WTC11 (cell line): ENCODE results near the gene CCDC88B. TPM values are rescaled to one million over a fixed set of nuclear protein-coding genes. Genes with fewer than 3 reads are reported as not detected.

Experiments
- ATAC-seq: fragments of 200-7000 bp; cut with Tn5 transposase; 2 replicates; pipeline ENCODE4 v1.10.0; 2021; ENCODE audit warnings: mild to moderate bottlenecking, moderate library complexity
- CTCF ChIA-PET: fragments of 300-600 bp; sonication (Branson Sonifier 250); formaldehyde crosslinking; loops from one replicate; lab custom pipeline; 2021; ENCODE audit warnings: antibody characterized with exemption; lab: Charles Lee
- POLR2A ChIA-PET: fragments of 350-600 bp; sonication (Branson Sonifier 250); formaldehyde crosslinking; loops from one replicate; lab custom pipeline; 2021; ENCODE audit warnings: antibody characterized with exemption; lab: Charles Lee
- DNase-seq: peaks from one replicate; pipeline ENCODE4 v3.0.0; 2021; ENCODE audit warnings: low spot score
- H3K27ac Mint-ChIP-seq: 2 replicates; pipeline ENCODE4 v1.8.0; 2021; ENCODE audit warnings: mixed read lengths
- H3K27me3 Mint-ChIP-seq: 2 replicates; pipeline ENCODE4 v1.8.0; 2021; ENCODE audit warnings: low read depth, mild to moderate bottlenecking, moderate library complexity, mixed read lengths
- H3K36me3 Mint-ChIP-seq: 2 replicates; pipeline ENCODE4 v1.8.0; 2021; ENCODE audit warnings: mixed read lengths
- H3K4me1 Mint-ChIP-seq: 2 replicates; pipeline ENCODE4 v1.8.0; 2022; ENCODE audit warnings: mixed read lengths
- H3K4me3 Mint-ChIP-seq: 2 replicates; pipeline ENCODE4 v1.8.0; 2021; ENCODE audit warnings: mild to moderate bottlenecking, moderate library complexity, mixed read lengths
- H3K9me3 Mint-ChIP-seq: 2 replicates; pipeline ENCODE4 v1.8.0; 2021; ENCODE audit warnings: mixed read lengths
- AFF4 ChIP-seq: sonication (generic); formaldehyde crosslinking; IDR thresholded peaks from 2 replicates; pipeline ENCODE4 v1.8.1; 2023; ENCODE audit warnings: mild to moderate bottlenecking, missing genetic modification reagents, borderline replicate concordance
- ATF2 ChIP-seq: sonication (generic); formaldehyde crosslinking; IDR thresholded peaks from 2 replicates; pipeline ENCODE4 v1.8.1; 2022; ENCODE audit warnings: low read depth, missing genetic modification reagents, borderline replicate concordance
- CREM ChIP-seq: sonication (generic); formaldehyde crosslinking; IDR thresholded peaks from 2 replicates; pipeline ENCODE4 v1.8.1; 2022; ENCODE audit warnings: mild to moderate bottlenecking, missing genetic modification reagents, moderate library complexity
- ESRRA ChIP-seq: sonication (generic); formaldehyde crosslinking; IDR thresholded peaks from 2 replicates; pipeline ENCODE4 v1.8.1; 2022; ENCODE audit warnings: mild to moderate bottlenecking, missing genetic modification reagents, borderline replicate concordance
- HMGA2 ChIP-seq: fragments of 250-450 bp; sonication (Bioruptor Pico); IDR thresholded peaks from 2 replicates; pipeline ENCODE4 v1.4.0; 2021; ENCODE audit warnings: mild to moderate bottlenecking, moderate library complexity
- JUN ChIP-seq: sonication (generic); formaldehyde crosslinking; IDR thresholded peaks from 2 replicates; pipeline ENCODE4 v1.8.0; 2023; ENCODE audit warnings: mild to moderate bottlenecking, missing genetic modification reagents
- KAT7 ChIP-seq: sonication (generic); formaldehyde crosslinking; IDR thresholded peaks from 2 replicates; pipeline ENCODE4 v1.8.1; 2023; ENCODE audit warnings: missing genetic modification reagents, mild to moderate bottlenecking, borderline replicate concordance
- NFATC4 ChIP-seq: fragments of 250-450 bp; sonication (Bioruptor Pico); IDR thresholded peaks from 2 replicates; pipeline ENCODE4 v1.9.0; 2021; ENCODE audit warnings: mild to moderate bottlenecking
- NR2C2 ChIP-seq: sonication (generic); formaldehyde crosslinking; IDR thresholded peaks from 2 replicates; pipeline ENCODE4 v1.8.0; 2022; ENCODE audit warnings: mild to moderate bottlenecking, missing genetic modification reagents
- SMAD4 ChIP-seq: sonication (generic); formaldehyde crosslinking; IDR thresholded peaks from 2 replicates; pipeline ENCODE4 v1.8.0; 2022; ENCODE audit warnings: mild to moderate bottlenecking, missing genetic modification reagents
- TCF7 ChIP-seq: sonication (generic); formaldehyde crosslinking; IDR thresholded peaks from 2 replicates; pipeline ENCODE4 v1.8.0; 2022; ENCODE audit warnings: mild to moderate bottlenecking, low read depth, missing genetic modification reagents, moderate library complexity
- ZNF219 ChIP-seq: sonication (generic); formaldehyde crosslinking; IDR thresholded peaks from 2 replicates; pipeline ENCODE4 v1.8.0; 2023; ENCODE audit warnings: missing genetic modification reagents, mild to moderate bottlenecking, borderline replicate concordance
- ZNF281 ChIP-seq: sonication (generic); formaldehyde crosslinking; IDR thresholded peaks from 2 replicates; pipeline ENCODE4 v1.8.0; 2023; ENCODE audit warnings: mild to moderate bottlenecking, missing genetic modification reagents
- ZNF512 ChIP-seq: sonication (generic); formaldehyde crosslinking; IDR thresholded peaks from 2 replicates; pipeline ENCODE4 v1.8.1; 2022; ENCODE audit warnings: missing genetic modification reagents, borderline replicate concordance
- ZNF671 ChIP-seq: fragments of 250-450 bp; sonication (Bioruptor Pico); IDR thresholded peaks from 2 replicates; pipeline ENCODE4 v1.8.0; 2021; ENCODE audit warnings: mild to moderate bottlenecking
- total RNA-seq: library from RNA; stranded (reverse); gene quantifications from 3 replicates; pipeline ENCODE4 v1.2.3, GENCODE V29; 2021
- TF ChIP-seq, protein P1 (sequence below): fragments of 250-450 bp; sonication (Bioruptor Pico); IDR thresholded peaks from 2 replicates; pipeline ENCODE4 v1.9.0; 2021; ENCODE audit warnings: moderate library complexity, mild to moderate bottlenecking, inconsistent platforms, borderline replicate concordance
- TF ChIP-seq, protein P2 (sequence below): sonication (generic); formaldehyde crosslinking; IDR thresholded peaks from 2 replicates; pipeline ENCODE4 v1.8.0; 2022; ENCODE audit warnings: mild to moderate bottlenecking, missing genetic modification reagents
- TF ChIP-seq, protein P3 (sequence below): fragments of 250-450 bp; sonication (Bioruptor Pico); IDR thresholded peaks from 2 replicates; pipeline ENCODE4 v1.9.0; 2021; ENCODE audit warnings: mild to moderate bottlenecking
- TF ChIP-seq, protein P4 (sequence below): sonication (generic); formaldehyde crosslinking; IDR thresholded peaks from 2 replicates; pipeline ENCODE4 v1.8.0; 2022; ENCODE audit warnings: mild to moderate bottlenecking, missing genetic modification reagents

Gene CCDC88B
- total RNA-seq, 1 experiment from 2014 or later, result 17.0 TPM

GRCh38 chr11:64318766-64319761 is 20.9 kb upstream of the CCDC88B start:
- H3K27ac Mint-ChIP-seq, result peak overlapping the region; percentile 75
- DNase-seq, result no peak
- CTCF ChIA-PET, result interaction anchor here (1.2 to 3.8 kb wide), 8 partner anchors 13 to 311 kb away, joined by 3 to 173 read pairs (median 36); partner anchors contain the start of genes CATSPERZ, CCDC88B and ESRRA
- H3K9me3 Mint-ChIP-seq, result no peaks in the 10 kb centered on the region
- no peak for ATAC-seq
- H3K4me3 Mint-ChIP-seq, result peak overlapping the region; percentile 90
- TF ChIP-seq JUN (CRISPR knock-in tag) (no peak), HMGA2 (CRISPR knock-in tag) (no peak), ZNF512 (CRISPR knock-in tag) (no peak), ESRRA (CRISPR knock-in tag) (no peak), KAT7 (CRISPR knock-in tag) (no peak), NR2C2 (CRISPR knock-in tag) (no peak), ATF2 (CRISPR knock-in tag) (no peak)
- TF ChIP-seq, protein P1, sequence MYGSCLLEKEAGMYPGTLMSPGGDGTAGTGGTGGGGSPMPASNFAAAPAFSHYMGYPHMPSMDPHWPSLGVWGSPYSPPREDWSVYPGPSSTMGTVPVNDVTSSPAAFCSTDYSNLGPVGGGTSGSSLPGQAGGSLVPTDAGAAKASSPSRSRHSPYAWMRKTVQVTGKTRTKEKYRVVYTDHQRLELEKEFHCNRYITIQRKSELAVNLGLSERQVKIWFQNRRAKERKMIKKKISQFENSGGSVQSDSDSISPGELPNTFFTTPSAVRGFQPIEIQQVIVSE, result no peak
- H3K4me1 Mint-ChIP-seq, result peaks cover 17% of the 10 kb centered on the region
- POLR2A ChIA-PET, result interaction anchor here (1.8 to 3.0 kb wide), 3 partner anchors 14 to 36 kb away, joined by 4 to 25 read pairs (median 15); partner anchors contain the start of gene ESRRA
- peaks cover 27% of the 10 kb centered on the region for H3K36me3 Mint-ChIP-seq
- H3K27me3 Mint-ChIP-seq, result no peaks in the 10 kb centered on the region

DNA sequence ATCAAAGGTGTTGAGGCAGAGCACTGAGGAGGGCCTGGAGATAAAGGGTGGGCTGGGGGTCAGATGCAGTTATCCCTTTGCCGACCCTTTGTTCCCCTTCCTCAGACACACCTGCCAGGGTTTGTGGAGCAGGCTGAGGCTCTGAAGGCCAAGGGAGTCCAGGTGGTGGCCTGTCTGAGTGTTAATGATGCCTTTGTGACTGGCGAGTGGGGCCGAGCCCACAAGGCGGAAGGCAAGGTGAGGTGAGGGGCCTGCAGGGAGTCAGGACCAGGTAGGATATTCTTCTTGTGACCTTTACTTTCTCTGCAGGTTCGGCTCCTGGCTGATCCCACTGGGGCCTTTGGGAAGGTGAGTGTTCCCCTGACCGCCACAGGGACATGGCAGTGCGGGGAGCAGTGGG is 19.4 kb upstream of the CCDC88B start:
- Mint-ChIP-seq H3K4me1 (peaks cover 21% of the 10 kb centered on the region), H3K36me3 (peaks cover 24% of the 10 kb centered on the region), H3K4me3 (no peak overlapping the region), H3K9me3 (no peaks in the 10 kb centered on the region), H3K27ac (no peak overlapping the region), H3K27me3 (no peaks in the 10 kb centered on the region)
- CTCF ChIA-PET, result interaction anchor here (1.1 kb wide), 1 partner anchor 21 kb away, joined by 3 read pairs; no protein-coding TSS in a partner anchor
- ATAC-seq (no peak), DNase-seq (no peak)
- POLR2A ChIA-PET, result no interaction called here
- TF ChIP-seq ZNF281 (CRISPR knock-in tag) (no peak), NFATC4 (CRISPR knock-in tag) (no peak), AFF4 (CRISPR knock-in tag) (no peak), ZNF671 (CRISPR knock-in tag) (no peak), CREM (CRISPR knock-in tag) (no peak), ZNF219 (no peak), TCF7 (CRISPR knock-in tag) (no peak), SMAD4 (CRISPR knock-in tag) (no peak)
- TF ChIP-seq, protein P2, sequence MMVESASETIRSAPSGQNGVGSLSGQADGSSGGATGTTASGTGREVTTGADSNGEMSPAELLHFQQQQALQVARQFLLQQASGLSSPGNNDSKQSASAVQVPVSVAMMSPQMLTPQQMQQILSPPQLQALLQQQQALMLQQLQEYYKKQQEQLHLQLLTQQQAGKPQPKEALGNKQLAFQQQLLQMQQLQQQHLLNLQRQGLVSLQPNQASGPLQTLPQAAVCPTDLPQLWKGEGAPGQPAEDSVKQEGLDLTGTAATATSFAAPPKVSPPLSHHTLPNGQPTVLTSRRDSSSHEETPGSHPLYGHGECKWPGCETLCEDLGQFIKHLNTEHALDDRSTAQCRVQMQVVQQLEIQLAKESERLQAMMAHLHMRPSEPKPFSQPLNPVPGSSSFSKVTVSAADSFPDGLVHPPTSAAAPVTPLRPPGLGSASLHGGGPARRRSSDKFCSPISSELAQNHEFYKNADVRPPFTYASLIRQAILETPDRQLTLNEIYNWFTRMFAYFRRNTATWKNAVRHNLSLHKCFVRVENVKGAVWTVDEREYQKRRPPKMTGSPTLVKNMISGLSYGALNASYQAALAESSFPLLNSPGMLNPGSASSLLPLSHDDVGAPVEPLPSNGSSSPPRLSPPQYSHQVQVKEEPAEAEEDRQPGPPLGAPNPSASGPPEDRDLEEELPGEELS (CRISPR knock-in tag), result no peak
- TF ChIP-seq, protein P3, sequence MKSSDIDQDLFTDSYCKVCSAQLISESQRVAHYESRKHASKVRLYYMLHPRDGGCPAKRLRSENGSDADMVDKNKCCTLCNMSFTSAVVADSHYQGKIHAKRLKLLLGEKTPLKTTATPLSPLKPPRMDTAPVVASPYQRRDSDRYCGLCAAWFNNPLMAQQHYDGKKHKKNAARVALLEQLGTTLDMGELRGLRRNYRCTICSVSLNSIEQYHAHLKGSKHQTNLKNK (CRISPR knock-in tag), result no peak
- TF ChIP-seq, protein P4, sequence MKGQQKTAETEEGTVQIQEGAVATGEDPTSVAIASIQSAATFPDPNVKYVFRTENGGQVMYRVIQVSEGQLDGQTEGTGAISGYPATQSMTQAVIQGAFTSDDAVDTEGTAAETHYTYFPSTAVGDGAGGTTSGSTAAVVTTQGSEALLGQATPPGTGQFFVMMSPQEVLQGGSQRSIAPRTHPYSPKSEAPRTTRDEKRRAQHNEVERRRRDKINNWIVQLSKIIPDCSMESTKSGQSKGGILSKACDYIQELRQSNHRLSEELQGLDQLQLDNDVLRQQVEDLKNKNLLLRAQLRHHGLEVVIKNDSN (CRISPR knock-in tag), result no peak
